Prostate gland (tissue), 2 donors: ENCODE measurements around the gene PUM2. TPM values are rescaled to one million over a fixed set of nuclear protein-coding genes. Genes with fewer than 3 reads are reported as not detected.

Source experiments
- DNase-seq: peaks from one replicate; pipeline ENCODE4 v3.0.0-alpha.2; 2019; ENCODE audit warnings: low spot score
- H3K27ac ChIP-seq, 2 donors: fragments of 200-600 bp; sonication (generic); 2 replicates each; pipeline ENCODE4 v1.5.1; 2017 to 2019
- H3K27me3 ChIP-seq: fragments of 200-600 bp; sonication (generic); replicated peaks from 2 replicates; pipeline ENCODE4 v1.5.1; 2019; ENCODE audit not compliant: insufficient read depth
- H3K36me3 ChIP-seq, 2 donors: fragments of 200-600 bp; sonication (generic); 1 replicate in 1 of 2; 2 replicates in 1 of 2; pipeline versions ENCODE4 v1.5.1 to v1.8.1; 2017 to 2019
- H3K4me1 ChIP-seq: fragments of 200-600 bp; sonication (generic); replicated peaks from 2 replicates; pipeline ENCODE4 v1.5.1; 2019
- H3K4me3 ChIP-seq, 2 donors: fragments of 200-600 bp; sonication (generic); 2 replicates each; pipeline ENCODE4 v1.5.1; 2017 to 2019
- H3K9me3 ChIP-seq: fragments of 200-600 bp; sonication (generic); 2 replicates; pipeline ENCODE4 v1.5.1; 2017
- CTCF ChIP-seq, 4 experiments: fragments of 200-600 bp in 2 of 4; fragments of 450-650 bp in 2 of 4; sonication (generic) in 2 of 4; IDR thresholded peaks; 1 replicate in 3 of 4; 2 replicates in 1 of 4; pipeline ENCODE4 v1.5.1; 2016 to 2019; ENCODE audit warnings: antibody characterized with exemption in 4 of 4, mild to moderate bottlenecking in 2 of 4, moderate library complexity in 2 of 4
- POLR2A ChIP-seq: fragments of 450-650 bp; IDR thresholded peaks from one replicate; pipeline ENCODE4 v1.6.1; 2016; ENCODE audit warnings: antibody characterized with exemption, mild to moderate bottlenecking
- POLR2AphosphoS5 ChIP-seq: sonication (generic); formaldehyde crosslinking; IDR thresholded peaks from one replicate; pipeline ENCODE4 v1.6.1; 2017; ENCODE audit warnings: antibody characterized with exemption
- WGBS: methylation state at CpG from one replicate; pipeline ENCODE4 v1.1.5; 2018; 5-methylcytosine and 5-hydroxymethylcytosine counted together
- intact Hi-C: fragments of 100-400 bp; cut with DNase I; formaldehyde crosslinking; loops from one replicate; pipeline ENCODE4 v1.14.2; 2022
- total RNA-seq, 2 donors: library from RNA; depleted of rRNA; stranded (reverse); fragments of >200 nt; gene quantifications; one replicate each; pipeline ENCODE4 v1.1.0, GENCODE V29; 2016

PUM2 gene
- total RNA-seq, 2 donors from 2014 or later = 60.8 to 89.0 TPM

GRCh38 chr2:20352581-20353216 is 2.1 kb upstream of the PUM2 start:
- intact Hi-C loops = no loop called here
- WGBS = 68% methylated on average over 5 of the region's 5 CpGs
- H3K4me1 ChIP-seq = peaks cover 10% of the 10 kb centered on the region

GRCh38 chr2:20352230-20352578 is 1.6 kb upstream of the PUM2 start:
- Histone ChIP-seq H3K9me3 (no peaks in the 10 kb centered on the region), H3K4me1 (peaks cover 10% of the 10 kb centered on the region), H3K27ac (peak overlapping the region; percentile 98), H3K36me3 (no peaks in the 10 kb centered on the region), H3K4me3 (no peak overlapping the region), H3K27me3 (no peaks in the 10 kb centered on the region)
- intact Hi-C loops = no loop called here
- 39% methylated on average over 4 of the region's 4 CpGs for WGBS
- no peak for TF ChIP-seq CTCF (IDR thresholded peaks at IDR 0.05)
- TF ChIP-seq POLR2A = no peak
- no peak for TF ChIP-seq POLR2AphosphoS5
- DNase-seq = no peak

More at GRCh38 chr2:20352581-20353216, 2.1 kb upstream of the PUM2 start:
- no peak overlapping the region for H3K4me3 ChIP-seq
- no peaks in the 10 kb centered on the region for H3K9me3 ChIP-seq
- no peaks in the 10 kb centered on the region for H3K27me3 ChIP-seq
- TF ChIP-seq POLR2A (no peak), POLR2AphosphoS5 (no peak), CTCF (IDR thresholded peaks at IDR 0.05) (no peak)
- H3K36me3 ChIP-seq = no peaks in the 10 kb centered on the region
- no peak for DNase-seq
- peak overlapping the region; percentile 98 for H3K27ac ChIP-seq

- H3K27me3 ChIP-seq = no peaks in the 10 kb centered on the region
- H3K27ac ChIP-seq = peak overlapping the region; percentile 98
- no peaks in the 10 kb centered on the region for H3K36me3 ChIP-seq
- WGBS = 12% methylated on average over 13 of the region's 13 CpGs
- H3K4me3 ChIP-seq = peak overlapping the region; percentile 89 to 90
- H3K4me1 ChIP-seq = peaks cover 10% of the 10 kb centered on the region
- DNase-seq = peak; percentile 68
- TF ChIP-seq POLR2A = no peak
- no peak for TF ChIP-seq CTCF (IDR thresholded peaks at IDR 0.05)
- peak; percentile 41 for TF ChIP-seq POLR2AphosphoS5
- no peaks in the 10 kb centered on the region for H3K9me3 ChIP-seq
- intact Hi-C loops = no loop called here
Observed at GRCh38 chr2:20351555-20352229, 1.0 kb upstream of the PUM2 start.

GRCh38 chr2:20350041-20350712 is 467 bp downstream of the PUM2 start:
- DNase-seq = peak; percentile 38
- Histone ChIP-seq H3K36me3 (no peaks in the 10 kb centered on the region), H3K27ac (peak overlapping the region; percentile 98), H3K4me1 (peaks cover 10% of the 10 kb centered on the region), H3K27me3 (no peaks in the 10 kb centered on the region), H3K9me3 (no peaks in the 10 kb centered on the region), H3K4me3 (peak overlapping the region; percentile 89 to 90)
- no peak for TF ChIP-seq CTCF (IDR thresholded peaks at IDR 0.05)
- TF ChIP-seq POLR2A = no peak
- TF ChIP-seq POLR2AphosphoS5 = no peak
- WGBS = 0% methylated on average over 45 of the region's 67 CpGs
- intact Hi-C loops = no loop called here
